Gastroesophageal sphincter (tissue), 4 donors: Measurements from ENCODE around the gene NMRK1. TPM values are rescaled to one million over a fixed set of nuclear protein-coding genes. Genes with fewer than 3 reads are reported as not detected.

ENCODE experiments used
- ATAC-seq: fragments of 150-250 bp; one replicate; pipeline ENCODE4 v1.9.1; 2016; ENCODE audit warnings: mild to moderate bottlenecking, moderate library complexity
- H3K27ac ChIP-seq, 4 donors: fragments of 200-600 bp; sonication (generic) in 3 of 4; 1 replicate in 3 of 4; 2 replicates in 1 of 4; pipeline ENCODE4 v1.5.1; 2016 to 2019
- H3K27me3 ChIP-seq: fragments of 200-600 bp; sonication (generic); one replicate; pipeline ENCODE4 v1.5.1; 2019
- H3K36me3 ChIP-seq, 2 donors: fragments of 200-600 bp; sonication (generic); one replicate each; pipeline ENCODE4 v1.5.1; 2019; ENCODE audit warnings: control low read depth in 1 of 2
- H3K4me1 ChIP-seq, 3 donors: fragments of 200-600 bp; sonication (generic); 1 replicate in 2 of 3; 2 replicates in 1 of 3; pipeline ENCODE4 v1.5.1; 2016 to 2019; ENCODE audit warnings: control low read depth in 2 of 3
- H3K4me3 ChIP-seq, 2 donors: fragments of 200-600 bp; sonication (generic); one replicate each; pipeline ENCODE4 v1.5.1; 2019; ENCODE audit warnings: mild to moderate bottlenecking in 1 of 2, moderate library complexity in 1 of 2
- H3K9me3 ChIP-seq, 3 donors: fragments of 200-600 bp; sonication (generic); one replicate each; pipeline ENCODE4 v1.5.1; 2017 to 2019; ENCODE audit warnings: control low read depth in 2 of 3
- CTCF ChIP-seq, 4 experiments: fragments of 200-600 bp in 2 of 4; fragments of 450-650 bp in 2 of 4; sonication (generic) in 1 of 4; IDR thresholded peaks; one replicate each; pipeline ENCODE4 v1.5.1; 2017 to 2019; ENCODE audit warnings: antibody characterized with exemption in 4 of 4, mild to moderate bottlenecking in 2 of 4, moderate library complexity in 2 of 4
- EP300 ChIP-seq: sonication (generic); formaldehyde crosslinking; IDR thresholded peaks from one replicate; pipeline ENCODE4 v1.6.1; 2017; ENCODE audit warnings: antibody characterized with exemption, mild to moderate bottlenecking
- POLR2A ChIP-seq, 2 donors: fragments of 450-650 bp; IDR thresholded peaks; one replicate each; pipeline ENCODE4 v1.6.1; 2017; ENCODE audit warnings: antibody characterized with exemption in 2 of 2, mild to moderate bottlenecking in 2 of 2, moderate library complexity in 1 of 2
- POLR2AphosphoS5 ChIP-seq: sonication (generic); formaldehyde crosslinking; IDR thresholded peaks from one replicate; pipeline ENCODE4 v1.6.1; 2017; ENCODE audit warnings: antibody characterized with exemption
- WGBS, 2 donors: methylation state at CpG; one replicate each; pipeline ENCODE4 v1.1.5; 2018; ENCODE audit warnings: low coverage in 1 of 2; 5-methylcytosine and 5-hydroxymethylcytosine counted together
- total RNA-seq, 4 donors: library from RNA; depleted of rRNA; stranded (reverse); fragments of >200 nt; gene quantifications; one replicate each; pipeline ENCODE4 v1.1.0, GENCODE V29; 2016

The NMRK1 gene
- total RNA-seq, 4 donors from 2014 or later, result 6.3 to 21.5 (median 13.6) TPM

- Histone ChIP-seq H3K4me3 (no peak overlapping the region), H3K36me3 (peaks cover 0 to 17% of the 10 kb centered on the region in 2 donors), H3K9me3 (no peaks in the 10 kb centered on the region), H3K4me1 (peaks cover 0 to 21% (median 0%) of the 10 kb centered on the region in 3 donors), H3K27ac (no peak overlapping the region), H3K27me3 (no peaks in the 10 kb centered on the region)
- no peak for ATAC-seq
- WGBS, 2 donors, result 61 to 89% methylated on average over 2 to 4 of the region's 12 CpGs
- TF ChIP-seq POLR2A (IDR thresholded peaks at IDR 0.05) (no peak), EP300 (no peak), POLR2AphosphoS5 (no peak), CTCF (IDR thresholded peaks at IDR 0.05) (no peak)
These were observed 4.6 kb downstream of the NMRK1 start for GRCh38 chr9:75083188-75083970.

- Histone ChIP-seq H3K4me1 (peaks cover 0 to 13% (median 0%) of the 10 kb centered on the region in 3 donors), H3K4me3 (no peak overlapping the region), H3K36me3 (peaks cover 0 to 17% of the 10 kb centered on the region in 2 donors), H3K27ac (no peak overlapping the region), H3K9me3 (no peaks in the 10 kb centered on the region), H3K27me3 (no peaks in the 10 kb centered on the region)
- ATAC-seq, result no peak
- TF ChIP-seq CTCF (IDR thresholded peaks at IDR 0.05) (no peak), POLR2A (IDR thresholded peaks at IDR 0.05) (no peak), EP300 (no peak), POLR2AphosphoS5 (no peak)
- WGBS, 2 donors, result 75 to 89% methylated on average over 1 of the region's 2 CpGs
These were observed 6.3 kb downstream of the NMRK1 start for GRCh38 chr9:75081632-75082031.

- no peaks in the 10 kb centered on the region for H3K9me3 ChIP-seq
- no peak overlapping the region for H3K4me3 ChIP-seq
- H3K27ac ChIP-seq, result no peak overlapping the region
- no peak for ATAC-seq
- 93 to 100% methylated on average over 3 to 4 of the region's 4 CpGs for WGBS, 2 donors
- peaks cover 0 to 3% (median 0%) of the 10 kb centered on the region in 3 donors for H3K4me1 ChIP-seq
- peaks cover 0 to 22% of the 10 kb centered on the region in 2 donors for H3K36me3 ChIP-seq
- no peaks in the 10 kb centered on the region for H3K27me3 ChIP-seq
- TF ChIP-seq EP300 (no peak), CTCF (IDR thresholded peaks at IDR 0.05) (no peak), POLR2A (IDR thresholded peaks at IDR 0.05) (no peak), POLR2AphosphoS5 (no peak)
These were observed 15.1 kb downstream of the NMRK1 start for GRCh38 chr9:75072895-75073294.

DNA sequence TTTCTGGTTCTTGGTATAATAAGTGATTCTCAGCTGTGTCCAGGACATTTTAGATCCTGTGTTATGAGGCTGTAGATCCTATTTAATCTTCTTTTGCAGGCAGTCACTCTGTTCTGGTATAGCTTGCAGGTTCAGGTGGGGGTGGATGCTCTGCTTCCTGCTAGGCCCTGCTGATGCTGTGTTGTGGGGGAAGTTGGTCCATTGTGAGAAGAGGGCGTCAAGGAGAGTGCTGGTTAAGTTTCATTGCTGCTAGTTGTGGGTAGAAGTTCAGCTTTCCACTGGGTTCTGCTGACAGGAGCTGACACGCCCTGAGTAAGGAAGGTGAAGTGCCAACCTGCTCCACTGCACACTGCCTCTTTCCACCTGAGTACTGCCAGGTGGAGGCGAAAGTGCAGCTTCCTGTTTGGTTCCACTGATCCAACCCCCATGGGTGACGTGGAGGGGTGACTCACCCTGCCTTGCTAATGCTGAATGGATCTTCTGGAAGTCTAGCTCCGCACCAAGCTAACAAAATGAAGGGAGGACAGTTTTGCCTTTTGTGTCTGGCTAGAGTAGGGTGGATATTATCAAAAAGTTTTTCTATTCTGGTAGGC is 16.3 kb downstream of the NMRK1 start:
- H3K4me3 ChIP-seq, result no peak overlapping the region
- H3K9me3 ChIP-seq, result no peaks in the 10 kb centered on the region
- no peak for TF ChIP-seq CTCF (IDR thresholded peaks at IDR 0.05)
- no peak for ATAC-seq
- 80% methylated on average over 5 of the region's 5 CpGs; no CpG with 5 or more reads in 1 of the 2 donors for WGBS, 2 donors
- H3K4me1 ChIP-seq, result no peaks in the 10 kb centered on the region
- no peaks in the 10 kb centered on the region for H3K27me3 ChIP-seq
- no peak overlapping the region for H3K27ac ChIP-seq
- H3K36me3 ChIP-seq, result peaks cover 0 to 28% of the 10 kb centered on the region in 2 donors

DNA sequence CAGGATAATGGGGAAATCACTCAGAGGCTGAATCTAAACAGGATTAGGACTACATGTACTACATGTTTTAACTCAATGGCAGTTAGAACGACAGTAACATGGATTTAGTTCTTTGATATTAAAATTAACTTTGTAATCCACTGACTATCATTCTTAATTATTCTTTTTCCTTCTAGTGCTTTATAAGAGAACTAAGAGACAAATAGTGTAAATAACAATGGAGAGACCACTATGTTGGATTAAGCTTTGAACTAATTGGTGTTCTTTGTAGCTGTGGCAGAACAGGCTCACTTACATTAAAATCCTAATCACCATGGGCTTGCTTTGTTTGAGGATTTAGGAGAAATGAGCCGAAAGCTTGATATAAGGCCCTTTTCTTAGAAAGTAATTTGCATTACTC is 18.8 kb downstream of the NMRK1 start:
- Histone ChIP-seq H3K27ac (no peak overlapping the region), H3K36me3 (peaks cover 0 to 28% of the 10 kb centered on the region in 2 donors), H3K27me3 (no peaks in the 10 kb centered on the region), H3K4me3 (no peak overlapping the region), H3K4me1 (no peaks in the 10 kb centered on the region), H3K9me3 (no peaks in the 10 kb centered on the region)
- 82 to 86% methylated on average over 1 to 2 of the region's 2 CpGs for WGBS, 2 donors
- TF ChIP-seq POLR2A (IDR thresholded peaks at IDR 0.05), result no peak
- no peak for TF ChIP-seq CTCF (IDR thresholded peaks at IDR 0.05)
- no peak for ATAC-seq
